CD14-positive monocyte (primary cell): ENCODE measurements around the gene URGCP. TPM values are rescaled to one million over a fixed set of nuclear protein-coding genes. Genes with fewer than 3 reads are reported as not detected.
A peak's percentile ranks its signal among the peaks of the same experiment; 100 is the strongest.

Experiments
- DNase-seq, 3 donors: peaks; one replicate each; pipeline ENCODE4 v3.0.0-alpha.2; 2011 to 2022
- H2AFZ ChIP-seq: 2 replicates; pipeline ENCODE4 v1.6.0; 2012; ENCODE audit warnings: mild to moderate bottlenecking, low read depth, low read length, inconsistent platforms; ENCODE audit not compliant: insufficient read depth, poor library complexity, severe bottlenecking
- H3K27ac ChIP-seq, 2 donors: 1 replicate in 1 of 2; 2 replicates in 1 of 2; pipeline ENCODE4 v1.5.1; 2012 to 2013; ENCODE audit warnings: low read length in 2 of 2, control low read depth in 1 of 2, inconsistent platforms in 1 of 2, low read depth in 1 of 2, mild to moderate bottlenecking in 1 of 2
- H3K27me3 ChIP-seq, 2 donors: one replicate each; pipeline versions ENCODE4 v1.6.0 to v1.6.1; 2011 to 2013; ENCODE audit warnings: low read length in 2 of 2; ENCODE audit not compliant: control insufficient read depth in 2 of 2, insufficient read depth in 2 of 2
- H3K36me3 ChIP-seq, 2 donors: replicated peaks in 1 of 2; 1 replicate in 1 of 2; 2 replicates in 1 of 2; pipeline versions ENCODE4 v1.5.1 to v1.6.1; 2012 to 2013; ENCODE audit warnings: low read length in 2 of 2, control low read depth in 1 of 2, inconsistent platforms in 1 of 2, mild to moderate bottlenecking in 1 of 2; ENCODE audit not compliant: insufficient read depth in 2 of 2, control insufficient read depth in 1 of 2
- H3K4me1 ChIP-seq, 2 donors: 1 replicate in 1 of 2; 2 replicates in 1 of 2; pipeline versions ENCODE4 v1.5.1 to v1.6.1; 2012 to 2013; ENCODE audit warnings: low read length in 2 of 2, control low read depth in 1 of 2, inconsistent platforms in 1 of 2, mild to moderate bottlenecking in 1 of 2, moderate library complexity in 1 of 2; ENCODE audit not compliant: insufficient read depth in 2 of 2, control insufficient read depth in 1 of 2
- H3K4me2 ChIP-seq: replicated peaks from 2 replicates; pipeline ENCODE3; 2012; ENCODE audit warnings: low read length, moderate library complexity, mild to moderate bottlenecking; ENCODE audit not compliant: poor library complexity, severe bottlenecking; ENCODE audit errors: extremely low read depth
- H3K4me3 ChIP-seq, 3 experiments: fragments of 200-600 bp in 1 of 3; sonication (generic) in 1 of 3; replicated peaks in 1 of 3; 1 replicate in 2 of 3; 2 replicates in 1 of 3; pipeline ENCODE4 v1.5.1; 2011 to 2013; ENCODE audit warnings: low read length in 3 of 3, mild to moderate bottlenecking in 3 of 3, control low read depth in 2 of 3, low read depth in 2 of 3, inconsistent platforms in 1 of 3, moderate library complexity in 1 of 3
- H3K79me2 ChIP-seq: 2 replicates; pipeline ENCODE4 v1.6.0; 2012; ENCODE audit warnings: mild to moderate bottlenecking, control low read depth, inconsistent platforms, low read length, moderate library complexity; ENCODE audit not compliant: insufficient read depth
- H3K9ac ChIP-seq: 2 replicates; pipeline ENCODE4 v1.6.0; 2017; ENCODE audit warnings: low read length, mild to moderate bottlenecking; ENCODE audit not compliant: insufficient read depth, poor library complexity, severe bottlenecking
- H3K9me3 ChIP-seq, 2 donors: replicated peaks in 1 of 2; 1 replicate in 1 of 2; 2 replicates in 1 of 2; pipeline versions ENCODE4 v1.5.1 to v1.6.1; 2012 to 2013; ENCODE audit warnings: low read length in 2 of 2, control low read depth in 1 of 2; ENCODE audit not compliant: control insufficient read depth in 1 of 2, insufficient read depth in 1 of 2
- H4K20me1 ChIP-seq: 2 replicates; pipeline ENCODE4 v1.6.0; 2012; ENCODE audit warnings: mild to moderate bottlenecking, low read length, control low read depth, moderate library complexity; ENCODE audit not compliant: insufficient read depth
- H3K27ac Mint-ChIP-seq, 7 donors: one replicate each; pipeline ENCODE4 v1.8.0; 2020; ENCODE audit warnings: mild to moderate bottlenecking in 7 of 7, mixed read lengths in 7 of 7, moderate library complexity in 6 of 7, inconsistent platforms in 2 of 7
- H3K27me3 Mint-ChIP-seq, 3 donors: one replicate each; pipeline ENCODE4 v1.8.0; 2021 to 2022; ENCODE audit warnings: low read depth in 3 of 3, mild to moderate bottlenecking in 3 of 3, mixed read lengths in 3 of 3, moderate library complexity in 3 of 3, inconsistent platforms in 1 of 3
- H3K36me3 Mint-ChIP-seq, 2 donors: one replicate each; pipeline ENCODE4 v1.8.0; 2020; ENCODE audit warnings: mixed read lengths in 2 of 2, inconsistent platforms in 1 of 2, mild to moderate bottlenecking in 1 of 2
- H3K4me1 Mint-ChIP-seq: one replicate; pipeline ENCODE4 v1.8.0; 2020; ENCODE audit warnings: mild to moderate bottlenecking, mixed read lengths
- H3K4me3 Mint-ChIP-seq, 2 donors: one replicate each; pipeline ENCODE4 v1.8.0; 2020; ENCODE audit warnings: mild to moderate bottlenecking in 2 of 2, mixed read lengths in 2 of 2, moderate library complexity in 1 of 2
- H3K9me3 Mint-ChIP-seq, 7 donors: one replicate each; pipeline ENCODE4 v1.8.0; 2020 to 2022; ENCODE audit warnings: mixed read lengths in 7 of 7, mild to moderate bottlenecking in 6 of 7, moderate library complexity in 6 of 7, inconsistent platforms in 2 of 7
- CTCF ChIP-seq: fragments of 200-600 bp; IDR thresholded peaks from one replicate; pipeline ENCODE4 v1.8.0; 2022; ENCODE audit warnings: antibody characterized with exemption, mild to moderate bottlenecking
- WGBS: methylation state at CpG from one replicate; pipeline ENCODE4 v1.1.5; 2013; ENCODE audit warnings: missing lambda C conversion rate; ENCODE audit not compliant: insufficient coverage; 5-methylcytosine and 5-hydroxymethylcytosine counted together
- intact Hi-C, 2 donors: fragments of 100-400 bp; cut with micrococcal nuclease; formaldehyde crosslinking; loops; one replicate each; pipeline versions ENCODE4 v1.15.0 to v1.15.1; 2023
- polyA plus RNA-seq, 3 donors: library from polyadenylated mRNA; depleted of rRNA in 1 of 3; unstranded in 2 of 3; stranded (reverse) in 1 of 3; fragments of 300-500 nt in 2 of 3; fragments of >200 nt in 1 of 3; fragmentation: Illumina TruSeq in 2 of 3; gene quantifications; 1 replicate in 2 of 3; 2 replicates in 1 of 3; pipeline ENCODE4 v1.2.3, GENCODE V29; 2012 to 2021

Gene URGCP
- polyA plus RNA-seq, 3 donors = 5.7 to 6.8 (median 5.9) TPM

DNA sequence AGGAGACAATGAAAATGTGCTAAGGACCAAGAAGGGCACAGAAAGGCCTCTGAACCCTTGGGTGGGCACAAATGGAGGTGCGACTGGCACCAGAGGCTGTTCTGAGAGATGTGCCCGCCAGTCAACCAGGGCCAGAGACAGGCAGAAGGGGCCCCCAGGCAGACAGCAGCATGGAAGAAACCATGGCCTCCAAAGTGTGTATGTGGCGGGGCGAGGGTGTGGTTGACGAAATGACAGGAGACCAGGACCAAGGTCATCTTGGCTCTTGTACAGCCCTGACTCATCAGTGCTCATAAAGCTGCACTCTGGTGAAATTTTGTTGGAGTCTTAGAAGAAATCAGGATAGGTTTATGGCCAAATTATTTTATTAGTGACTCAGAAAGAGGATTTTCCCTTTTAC, 33.1 kb downstream of the URGCP start:
- DNase-seq = peak in 1 of 3 donors; percentile 49
- peaks cover 0 to 5% (median 4%) of the 10 kb centered on the region in 3 donors for H3K27me3 Mint-ChIP-seq
- H3K4me1 ChIP-seq = peaks cover 26% of the 10 kb centered on the region in 2 donors
- H3K27me3 ChIP-seq = no peaks in the 10 kb centered on the region
- 86% methylated on average over 5 of the region's 5 CpGs for WGBS
- TF ChIP-seq CTCF = no peak
- H3K4me2 ChIP-seq = no peak overlapping the region
- H3K4me3 ChIP-seq = no peak overlapping the region
- H3K9me3 Mint-ChIP-seq = peaks cover 0 to 2% (median 0%) of the 10 kb centered on the region in 7 donors
- H3K4me1 Mint-ChIP-seq = peaks cover 29% of the 10 kb centered on the region
- intact Hi-C loops = no loop called here
- H3K9ac ChIP-seq = no peak overlapping the region
- H3K4me3 Mint-ChIP-seq = no peak overlapping the region
- H4K20me1 ChIP-seq = no peaks in the 10 kb centered on the region
- H2AFZ ChIP-seq = no peak overlapping the region
- H3K36me3 ChIP-seq = peaks cover 17 to 18% of the 10 kb centered on the region in 2 donors
- H3K9me3 ChIP-seq = no peaks in the 10 kb centered on the region
- H3K27ac ChIP-seq = no peak overlapping the region
- peaks cover 3% of the 10 kb centered on the region for H3K79me2 ChIP-seq
- peaks cover 20 to 32% of the 10 kb centered on the region in 2 donors for H3K36me3 Mint-ChIP-seq
- peak overlapping the region in 2 of 7 donors; percentile 38 to 59 for H3K27ac Mint-ChIP-seq

DNA sequence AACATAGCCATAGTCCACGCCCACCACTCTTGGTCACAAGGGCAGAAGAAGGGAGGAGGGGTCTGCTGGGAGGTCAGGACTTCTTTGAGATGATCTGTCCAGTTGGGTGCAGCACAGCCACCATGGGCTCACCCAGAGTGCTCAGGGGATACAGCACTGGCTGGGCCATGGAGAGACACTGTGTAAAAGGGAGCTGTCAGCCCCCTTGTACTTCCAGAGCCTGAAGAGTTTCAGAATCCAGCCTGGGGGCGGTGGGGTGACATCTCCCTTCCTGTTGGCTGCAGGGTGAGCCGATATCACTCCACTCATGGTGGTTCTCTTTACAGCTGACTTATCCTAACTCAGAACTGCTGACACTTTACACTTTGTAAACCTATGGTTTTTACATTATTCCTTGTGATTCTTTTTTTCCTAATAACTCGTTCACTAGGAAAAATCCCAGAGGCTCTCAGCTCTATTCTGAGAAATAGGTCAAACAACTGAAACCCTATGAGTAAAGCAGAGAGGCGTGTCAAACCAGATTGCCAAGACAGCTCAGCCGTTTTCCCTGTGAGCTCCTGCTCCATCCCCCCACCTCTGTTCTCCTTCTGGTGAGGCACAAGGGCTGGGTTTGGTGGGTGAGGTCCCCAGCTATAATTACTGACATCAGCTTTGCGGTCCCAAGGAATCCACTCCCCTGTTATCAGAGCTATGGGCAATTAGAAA, 33.8 kb downstream of the URGCP start:
- H2AFZ ChIP-seq = no peak overlapping the region
- no peak overlapping the region for H3K4me2 ChIP-seq
- peaks cover 0 to 2% (median 0%) of the 10 kb centered on the region in 7 donors for H3K9me3 Mint-ChIP-seq
- no peak for DNase-seq
- H3K4me3 Mint-ChIP-seq = no peak overlapping the region
- H3K36me3 ChIP-seq = peaks cover 10 to 11% of the 10 kb centered on the region in 2 donors
- H3K4me1 Mint-ChIP-seq = peaks cover 33% of the 10 kb centered on the region
- no peak for TF ChIP-seq CTCF
- no peak overlapping the region for H3K4me3 ChIP-seq
- peaks cover 29 to 31% of the 10 kb centered on the region in 2 donors for H3K4me1 ChIP-seq
- H3K27me3 Mint-ChIP-seq = peaks cover 0 to 5% (median 4%) of the 10 kb centered on the region in 3 donors
- WGBS = 83% methylated on average over 4 of the region's 7 CpGs
- H3K36me3 Mint-ChIP-seq = peaks cover 14 to 26% of the 10 kb centered on the region in 2 donors
- H3K27ac ChIP-seq = no peak overlapping the region
- no peak overlapping the region for H3K9ac ChIP-seq
- no peaks in the 10 kb centered on the region for H4K20me1 ChIP-seq
- H3K27ac Mint-ChIP-seq = peak overlapping the region in 1 of 7 donors; percentile 49
- no peaks in the 10 kb centered on the region for H3K27me3 ChIP-seq
- intact Hi-C loops = no loop called here
- H3K79me2 ChIP-seq = peaks cover 3% of the 10 kb centered on the region
- H3K9me3 ChIP-seq = no peaks in the 10 kb centered on the region
